ENCODE data around the gene LTBP2. TPM values are rescaled to one million over a fixed set of nuclear protein-coding genes. Genes with fewer than 3 reads are reported as not detected.

LTBP2 gene
- polyA plus RNA-seq, 1 donor from 2014 or later: 0.33 TPM

GRCh38 chr14:74524812-74525135 is 87.3 kb downstream of the LTBP2 start:
- no peak overlapping the region for H3K4me2 ChIP-seq (ENCODE audit: low read length)
- H3K27me3 ChIP-seq (ENCODE audit: insufficient read depth, low read depth, low read length): no peaks in the 10 kb centered on the region
- no peaks in the 10 kb centered on the region for H3K36me3 ChIP-seq (ENCODE audit: insufficient read depth, low read length)
- no peaks in the 10 kb centered on the region for H3K79me2 ChIP-seq (replicated peaks; ENCODE audit: insufficient read depth, low read length)
- H3K9me2 ChIP-seq (ENCODE audit: insufficient read depth, low read length): no peaks in the 10 kb centered on the region
- H3K9ac ChIP-seq (ENCODE audit: low read length): no peak overlapping the region
- H2AFZ ChIP-seq (ENCODE audit: low read depth, low read length): no peak overlapping the region
- H3K27ac ChIP-seq (ENCODE audit: low read length): no peak overlapping the region
- no peak for TF ChIP-seq REST (IDR thresholded peaks at IDR 0.05; ENCODE audit: borderline replicate concordance)
- no peak for TF ChIP-seq MXI1 (conservative IDR thresholded peaks at IDR 0.05; ENCODE audit: poor library complexity, severe bottlenecking)
- TF ChIP-seq TAF1 (IDR thresholded peaks at IDR 0.05; ENCODE audit: low read depth): no peak
- TF ChIP-seq EP300 (conservative IDR thresholded peaks at IDR 0.05; ENCODE audit: poor library complexity, severe bottlenecking): no peak
- no peak for TF ChIP-seq POLR2AphosphoS5 (IDR thresholded peaks at IDR 0.05)
- TF ChIP-seq EZH2 (IDR thresholded peaks at IDR 0.05; ENCODE audit: borderline replicate concordance, insufficient read depth, low read length, poor library complexity, severe bottlenecking): no peak
- no peak for TF ChIP-seq CTCF (IDR thresholded peaks at IDR 0.05; ENCODE audit: poor library complexity, severe bottlenecking)
- TF ChIP-seq RAD21 (conservative IDR thresholded peaks at IDR 0.05): no peak
- no peak for TF ChIP-seq SMC3 (conservative IDR thresholded peaks at IDR 0.05; ENCODE audit: poor library complexity)
- H3K4me3 ChIP-seq (ENCODE audit: low read length): no peak overlapping the region
- no peaks in the 10 kb centered on the region for H3F3A ChIP-seq (ENCODE audit: insufficient read depth, low read length, poor library complexity, severe bottlenecking)
- H3K9me3 ChIP-seq (ENCODE audit: low read length): no peaks in the 10 kb centered on the region
- no peaks in the 10 kb centered on the region for H4K20me1 ChIP-seq (ENCODE audit: insufficient read depth)

- Histone ChIP-seq H3K9ac (ENCODE audit: low read length) (no peak overlapping the region), H3K27ac (ENCODE audit: low read length) (no peak overlapping the region), H3K79me2 (replicated peaks; ENCODE audit: insufficient read depth, low read length) (no peaks in the 10 kb centered on the region), H3K4me3 (ENCODE audit: low read length) (no peak overlapping the region), H3K36me3 (ENCODE audit: insufficient read depth, low read length) (no peaks in the 10 kb centered on the region), H3K9me3 (ENCODE audit: low read length) (no peaks in the 10 kb centered on the region), H3F3A (ENCODE audit: insufficient read depth, low read length, poor library complexity, severe bottlenecking) (no peaks in the 10 kb centered on the region), H2AFZ (ENCODE audit: low read depth, low read length) (no peak overlapping the region), H3K9me2 (ENCODE audit: insufficient read depth, low read length) (no peaks in the 10 kb centered on the region), H3K4me2 (ENCODE audit: low read length) (no peak overlapping the region), H3K27me3 (ENCODE audit: insufficient read depth, low read depth, low read length) (no peaks in the 10 kb centered on the region), H4K20me1 (ENCODE audit: insufficient read depth) (no peaks in the 10 kb centered on the region)
- no peak for TF ChIP-seq SMC3 (conservative IDR thresholded peaks at IDR 0.05; ENCODE audit: poor library complexity)
- no peak for TF ChIP-seq MXI1 (conservative IDR thresholded peaks at IDR 0.05; ENCODE audit: poor library complexity, severe bottlenecking)
- no peak for TF ChIP-seq TAF1 (IDR thresholded peaks at IDR 0.05; ENCODE audit: low read depth)
- no peak for TF ChIP-seq POLR2AphosphoS5 (IDR thresholded peaks at IDR 0.05)
- TF ChIP-seq EZH2 (IDR thresholded peaks at IDR 0.05; ENCODE audit: borderline replicate concordance, insufficient read depth, low read length, poor library complexity, severe bottlenecking): no peak
- TF ChIP-seq REST (IDR thresholded peaks at IDR 0.05; ENCODE audit: borderline replicate concordance): no peak
- no peak for TF ChIP-seq EP300 (conservative IDR thresholded peaks at IDR 0.05; ENCODE audit: poor library complexity, severe bottlenecking)
- TF ChIP-seq CTCF (IDR thresholded peaks at IDR 0.05; ENCODE audit: poor library complexity, severe bottlenecking): no peak
- no peak for TF ChIP-seq RAD21 (conservative IDR thresholded peaks at IDR 0.05)
Measured at GRCh38 chr14:74524076-74524811, 87.8 kb downstream of the LTBP2 start.

Measured in neural cell (in vitro differentiated cells).